Upper lobe of right lung (tissue), 1 donor: Measurements from ENCODE around the gene SNRPD1. TPM values are rescaled to one million over a fixed set of nuclear protein-coding genes. Genes with fewer than 3 reads are reported as not detected.

ENCODE experiments used
- ATAC-seq: fragments of 200-7000 bp; cut with Tn5 transposase; one replicate; pipeline ENCODE4 v1.9.1; 2020; ENCODE audit warnings: mild to moderate bottlenecking, moderate library complexity
- DNase-seq: peaks from one replicate; pipeline ENCODE4 v3.0.0-alpha.2; 2020
- H3K27ac ChIP-seq: fragments of 200-600 bp; one replicate; pipeline ENCODE4 v1.8.0; 2022
- H3K27me3 ChIP-seq: fragments of 200-600 bp; one replicate; pipeline ENCODE4 v1.8.0; 2022; ENCODE audit warnings: mild to moderate bottlenecking
- H3K36me3 ChIP-seq: fragments of 200-600 bp; one replicate; pipeline ENCODE4 v1.8.0; 2022
- H3K4me1 ChIP-seq: fragments of 200-600 bp; one replicate; pipeline ENCODE4 v1.8.0; 2022
- H3K4me3 ChIP-seq: fragments of 200-600 bp; one replicate; pipeline ENCODE4 v1.8.0; 2022; ENCODE audit warnings: mild to moderate bottlenecking
- H3K9me3 ChIP-seq: fragments of 200-600 bp; one replicate; pipeline ENCODE4 v1.8.0; 2022
- CTCF ChIP-seq: fragments of 200-600 bp; IDR thresholded peaks from one replicate; pipeline ENCODE4 v1.8.0; 2022; ENCODE audit warnings: antibody characterized with exemption
- intact Hi-C: fragments of 100-400 bp; cut with DNase I; formaldehyde crosslinking; loops from one replicate; pipeline ENCODE4 v1.11.0; 2022
- total RNA-seq: library from RNA; stranded (reverse); fragmentation: NEBNext Ultra II Directional; extraction: Animal tissue kit (Norgen Biotek cat#: 25700); gene quantifications from one replicate; pipeline ENCODE4 v1.2.1, GENCODE V29; 2021
- donor health status: DM: no; HTN: yes; CAD: no; lungs with severe emphysema.

The SNRPD1 gene
- total RNA-seq, 1 donor from 2014 or later = 25.8 TPM

GRCh38 chr18:21597620-21598019 lies 14.5 kb upstream of the SNRPD1 start:
- Histone ChIP-seq H3K4me3 (no peak overlapping the region), H3K9me3 (no peaks in the 10 kb centered on the region), H3K27ac (no peak overlapping the region), H3K27me3 (no peaks in the 10 kb centered on the region), H3K36me3 (no peaks in the 10 kb centered on the region), H3K4me1 (peaks cover 17% of the 10 kb centered on the region)
- no peak for TF ChIP-seq CTCF
- DNase-seq = no peak
- no peak for ATAC-seq
- intact Hi-C loops = no loop called here

GRCh38 chr18:21598726-21599584 lies 13.2 kb upstream of the SNRPD1 start:
- H3K4me1 ChIP-seq = peaks cover 17% of the 10 kb centered on the region
- intact Hi-C loops = no loop called here
- DNase-seq (no peak), ATAC-seq (no peak)
- no peaks in the 10 kb centered on the region for H3K27me3 ChIP-seq
- H3K36me3 ChIP-seq = no peaks in the 10 kb centered on the region
- TF ChIP-seq CTCF = no peak
- H3K4me3 ChIP-seq = peak overlapping the region; percentile 91
- H3K27ac ChIP-seq = peak overlapping the region; percentile 98
- H3K9me3 ChIP-seq = no peaks in the 10 kb centered on the region

GRCh38 chr18:21599585-21600525 lies 12.3 kb upstream of the SNRPD1 start:
- H3K4me3 ChIP-seq = peak overlapping the region; percentile 91

GRCh38 chr18:21600526-21601410 lies 11.3 kb upstream of the SNRPD1 start, which contains the start of gene ESCO1:
ESCO1 (minus strand) TSS chr18:21600704; CDS start chr18:21574843, 25,861 bp downstream.
- peak; percentile 95 for ATAC-seq
- DNase-seq = peak; percentile 99
- Histone ChIP-seq H3K36me3 (no peaks in the 10 kb centered on the region), H3K27me3 (no peaks in the 10 kb centered on the region), H3K9me3 (no peaks in the 10 kb centered on the region), H3K4me1 (peaks cover 20% of the 10 kb centered on the region), H3K27ac (peak within 1 kb of the TSS; percentile 98), H3K4me3 (peak within 1 kb of the TSS; percentile 91)
- peak; percentile 99 for TF ChIP-seq CTCF
- intact Hi-C loops = no loop called here

More at GRCh38 chr18:21599585-21600525, 12.3 kb upstream of the SNRPD1 start:
- intact Hi-C loops = no loop called here
- ATAC-seq = peak; percentile 78
- peak; percentile 90 for DNase-seq
- Histone ChIP-seq H3K9me3 (no peaks in the 10 kb centered on the region), H3K4me1 (peaks cover 20% of the 10 kb centered on the region), H3K27me3 (no peaks in the 10 kb centered on the region), H3K27ac (peak overlapping the region; percentile 98), H3K36me3 (no peaks in the 10 kb centered on the region)
- peak; percentile 27 for TF ChIP-seq CTCF

- Histone ChIP-seq H3K4me1 (peaks cover 15% of the 10 kb centered on the region), H3K9me3 (no peaks in the 10 kb centered on the region), H3K36me3 (no peaks in the 10 kb centered on the region), H3K27me3 (no peaks in the 10 kb centered on the region), H3K4me3 (no peak overlapping the region), H3K27ac (peak overlapping the region; percentile 11)
- DNase-seq (no peak), ATAC-seq (no peak)
- no peak for TF ChIP-seq CTCF
- intact Hi-C loops = no loop called here
Measured at GRCh38 chr18:21602299-21602587, 9.9 kb upstream of the SNRPD1 start.
